Thymus (tissue), 11 donors: ENCODE results near the gene ADM. TPM values are rescaled to one million over a fixed set of nuclear protein-coding genes. Genes with fewer than 3 reads are reported as not detected.

Experiments
- DNase-seq, 9 donors: peaks; one replicate each; pipeline ENCODE4 v3.0.0-alpha.2; 2013; ENCODE audit warnings: low spot score in 9 of 9, low read depth in 6 of 9, missing footprints in 1 of 9
- H3K27ac ChIP-seq, 2 donors: one replicate each; pipeline ENCODE4 v1.5.1; 2013; ENCODE audit warnings: control low read depth in 1 of 2, low read depth in 1 of 2, low read length in 1 of 2, mild to moderate bottlenecking in 1 of 2, moderate library complexity in 1 of 2
- H3K27me3 ChIP-seq, 2 donors: one replicate each; pipeline ENCODE4 v1.5.1; 2013; ENCODE audit warnings: low read length in 1 of 2; ENCODE audit not compliant: control insufficient read depth in 2 of 2, insufficient read depth in 1 of 2
- H3K36me3 ChIP-seq, 2 donors: one replicate each; pipeline ENCODE4 v1.5.1; 2013; ENCODE audit warnings: low read length in 1 of 2, mild to moderate bottlenecking in 1 of 2, moderate library complexity in 1 of 2; ENCODE audit not compliant: control insufficient read depth in 2 of 2, insufficient read depth in 2 of 2
- H3K4me1 ChIP-seq, 2 donors: one replicate each; pipeline ENCODE4 v1.5.1; 2013; ENCODE audit warnings: low read length in 2 of 2; ENCODE audit not compliant: control insufficient read depth in 2 of 2, insufficient read depth in 2 of 2
- H3K4me3 ChIP-seq, 2 donors: one replicate each; pipeline ENCODE4 v1.5.1; 2013; ENCODE audit warnings: low read length in 2 of 2, control low read depth in 1 of 2, mild to moderate bottlenecking in 1 of 2
- H3K9me3 ChIP-seq, 2 donors: one replicate each; pipeline ENCODE4 v1.5.1; 2013; ENCODE audit warnings: low read length in 1 of 2, mild to moderate bottlenecking in 1 of 2; ENCODE audit not compliant: control insufficient read depth in 2 of 2, insufficient read depth in 1 of 2
- WGBS: extraction: QIAGEN DNeasy Blood & Tissue Kit; methylation state at CpG from one replicate; pipeline ENCODE4 v1.1.7; 2013; 5-methylcytosine and 5-hydroxymethylcytosine counted together
- polyA plus RNA-seq: library from polyadenylated mRNA; stranded (reverse); fragments of 200-250 nt; gene quantifications from one replicate; pipeline ENCODE4 v1.2.3, GENCODE V29; 2013
- total RNA-seq: library from RNA; stranded (reverse); fragments of 120-200 nt; gene quantifications from one replicate; pipeline ENCODE4 v1.2.4, GENCODE V29; 2013
- donor health status: healthy.

ADM gene
- total and polyA plus RNA-seq, 2 donors: 4.7 to 37.4 TPM

GRCh38 chr11:10351765-10352641, 47.1 kb downstream of the ADM start:
- H3K4me3 ChIP-seq: no peak overlapping the region
- no peak for DNase-seq
- no peaks in the 10 kb centered on the region for H3K27me3 ChIP-seq
- WGBS: 90% methylated on average over 20 of the region's 20 CpGs
- H3K9me3 ChIP-seq: no peaks in the 10 kb centered on the region
- no peaks in the 10 kb centered on the region for H3K36me3 ChIP-seq
- peaks cover 2 to 5% of the 10 kb centered on the region in 2 donors for H3K4me1 ChIP-seq
- H3K27ac ChIP-seq: no peak overlapping the region

GRCh38 chr11:10352921-10353550, 48.2 kb downstream of the ADM start:
- H3K27ac ChIP-seq: no peak overlapping the region
- no peak for DNase-seq
- peaks cover 2 to 5% of the 10 kb centered on the region in 2 donors for H3K4me1 ChIP-seq
- no peaks in the 10 kb centered on the region for H3K36me3 ChIP-seq
- H3K9me3 ChIP-seq: no peaks in the 10 kb centered on the region
- H3K4me3 ChIP-seq: no peak overlapping the region
- no peaks in the 10 kb centered on the region for H3K27me3 ChIP-seq
- 95% methylated on average over 5 of the region's 5 CpGs for WGBS

GRCh38 chr11:10354389-10354788, 49.5 kb downstream of the ADM start:
- H3K27me3 ChIP-seq: no peaks in the 10 kb centered on the region
- DNase-seq: no peak
- H3K4me3 ChIP-seq: no peak overlapping the region
- H3K4me1 ChIP-seq: peaks cover 2 to 5% of the 10 kb centered on the region in 2 donors
- H3K36me3 ChIP-seq: no peaks in the 10 kb centered on the region
- 98% methylated on average over 1 of the region's 1 CpG for WGBS
- no peak overlapping the region for H3K27ac ChIP-seq
- H3K9me3 ChIP-seq: no peaks in the 10 kb centered on the region

- no peak for DNase-seq
- Histone ChIP-seq H3K36me3 (no peaks in the 10 kb centered on the region), H3K27me3 (no peaks in the 10 kb centered on the region), H3K4me1 (peaks cover 2 to 5% of the 10 kb centered on the region in 2 donors), H3K9me3 (no peaks in the 10 kb centered on the region), H3K4me3 (no peak overlapping the region), H3K27ac (no peak overlapping the region)
- 27% methylated on average over 2 of the region's 2 CpGs for WGBS
Measured at GRCh38 chr11:10355257-10355661, 50.4 kb downstream of the ADM start.

GRCh38 chr11:10356161-10356560, 51.3 kb downstream of the ADM start:
- Histone ChIP-seq H3K9me3 (no peaks in the 10 kb centered on the region), H3K4me3 (no peak overlapping the region), H3K36me3 (no peaks in the 10 kb centered on the region), H3K27me3 (no peaks in the 10 kb centered on the region), H3K27ac (no peak overlapping the region), H3K4me1 (peaks cover 2 to 5% of the 10 kb centered on the region in 2 donors)
- no peak for DNase-seq

Other genes with a start within 250 kb of the ADM start
- gene SBF2, start 10.9 kb upstream of the ADM start, total RNA-seq: 10.2 TPM
- gene SBF2, start 10.9 kb upstream of the ADM start, polyA plus RNA-seq: 8.1 TPM
- gene AMPD3, start 150.2 kb downstream of the ADM start, total RNA-seq: 13.1 TPM
- 13.6 TPM for gene AMPD3, start 150.2 kb downstream of the ADM start, polyA plus RNA-seq
- gene RNF141, start 236.1 kb downstream of the ADM start, total RNA-seq: 20.4 TPM
- 20.0 TPM for gene RNF141, start 236.1 kb downstream of the ADM start, polyA plus RNA-seq